ENCODE data around the gene TRPC4AP. TPM values are rescaled to one million over a fixed set of nuclear protein-coding genes. Genes with fewer than 3 reads are reported as not detected.

Gene TRPC4AP
- total and polyA plus RNA-seq, 2 of the 8 experiments (the other 6 are each of a cell fraction or from before 2014, with no cell fraction given): 73.1 to 74.8 TPM

- peaks cover 1 to 3% of the 10 kb centered on the region in 2 experiments for H4K20me1 ChIP-seq (replicated peaks in 1 of 2; ENCODE audit: control insufficient read depth in 1 of 2, insufficient read depth in 2 of 2, low read length in 2 of 2)
- H2AK5ac ChIP-seq (ENCODE audit: low read depth, low read length): no peak overlapping the region
- no peak overlapping the region for H3K9ac ChIP-seq (replicated peaks in 1 of 4; ENCODE audit: extremely low read depth in 1 of 4, low read depth in 3 of 4, low read length in 3 of 4)
- no peak overlapping the region for H3K56ac ChIP-seq (replicated peaks; ENCODE audit: insufficient read length, low read depth, low read length)
- ChIA-PET CTCF (ENCODE audit: partially characterized antibody) (no interaction called here), POLR2A (ENCODE audit: partially characterized antibody) (interaction anchor here (1.0 kb wide), 1 partner anchor 1196 kb away, joined by 3 read pairs; no protein-coding TSS in a partner anchor)
- 95 to 98% methylated on average over 9 to 14 of the region's 14 CpGs for WGBS, 2 experiments (ENCODE audit: extremely low coverage in 1 of 2, insufficient coverage in 1 of 2, insufficient read length in 1 of 2, insufficient replicate concordance in 2 of 2, low coverage in 1 of 2, low lambda C conversion rate in 2 of 2, missing lambda C conversion rate in 1 of 2)
- H2BK20ac ChIP-seq (ENCODE audit: low read length): no peak overlapping the region
- H3K23ac ChIP-seq (ENCODE audit: insufficient read length): no peak overlapping the region
- no peaks in the 10 kb centered on the region for H3K27me3 ChIP-seq (replicated peaks in 1 of 4; ENCODE audit: control insufficient read depth in 3 of 4, extremely low read depth in 1 of 4, insufficient read depth in 3 of 4, low read length in 3 of 4)
- no peak for FAIRE-seq
- no peak overlapping the region for H3K18ac ChIP-seq (ENCODE audit: extremely low read depth, low read length)
- no peak overlapping the region for H2BK15ac ChIP-seq (ENCODE audit: low read length)
- H4K8ac ChIP-seq (ENCODE audit: extremely low read depth, insufficient read depth, low read length): no peak overlapping the region
- no peak overlapping the region for H2BK120ac ChIP-seq (replicated peaks; ENCODE audit: low read depth, low read length)
- no peaks in the 10 kb centered on the region for H3K23me2 ChIP-seq (ENCODE audit: low read depth, low read length)
- H3K79me1 ChIP-seq (ENCODE audit: low read depth, low read length): peaks cover 3% of the 10 kb centered on the region
- H3K4me1 ChIP-seq (replicated peaks in 1 of 4; ENCODE audit: control insufficient read depth in 3 of 4, insufficient read depth in 4 of 4, low read length in 3 of 4): no peaks in the 10 kb centered on the region
- no peak overlapping the region for H3K4me3 ChIP-seq (ENCODE audit: extremely low read depth in 1 of 4, insufficient read depth in 2 of 4, low read depth in 3 of 4, low read length in 4 of 4)
- H4K91ac ChIP-seq (replicated peaks; ENCODE audit: insufficient read length, low read length): no peak overlapping the region
- no peak overlapping the region for H2AFZ ChIP-seq (ENCODE audit: low read length)
- H3K79me2 ChIP-seq (ENCODE audit: control insufficient read depth in 1 of 2, insufficient read depth in 2 of 2, low read length in 2 of 2): peaks cover 0 to 49% of the 10 kb centered on the region in 2 experiments; a peak in 2 of 4 replicates
- H2BK12ac ChIP-seq (ENCODE audit: low read depth, low read length): no peak overlapping the region
- H3K4ac ChIP-seq (replicated peaks; ENCODE audit: insufficient read length, low read depth, low read length): no peak overlapping the region
- H3K36me3 ChIP-seq (ENCODE audit: control insufficient read depth in 2 of 4, insufficient read depth in 4 of 4, low read length in 3 of 4): peaks cover 0 to 2% (median 0%) of the 10 kb centered on the region in 4 experiments; a peak in 2 of 8 replicates
- H2BK5ac ChIP-seq (ENCODE audit: low read depth, low read length): no peak overlapping the region
- no peak overlapping the region for H3K4me2 ChIP-seq (ENCODE audit: insufficient read depth in 1 of 2, low read depth in 2 of 2, low read length in 2 of 2)
- TF ChIP-seq CTCF (IDR thresholded peaks at IDR 0.05; ENCODE audit: control extremely low read depth in 1 of 3, insufficient read depth in 1 of 3, low read depth in 1 of 3, low read length in 3 of 3): no peak
- no peak for TF ChIP-seq NRF1 (IDR thresholded peaks at IDR 0.05; ENCODE audit: low read depth, low read length)
- no peak for TF ChIP-seq HDAC6 (IDR thresholded peaks at IDR 0.05; ENCODE audit: low read depth, low read length)
- no peak for TF ChIP-seq POLR2A (IDR thresholded peaks at IDR 0.05; ENCODE audit: control extremely low read depth in 1 of 2, low read depth in 2 of 2, low read length in 2 of 2)
- no peak for TF ChIP-seq CBX5 (IDR thresholded peaks at IDR 0.05; ENCODE audit: low read depth, low read length)
- TF ChIP-seq GTF2F1 (IDR thresholded peaks at IDR 0.05; ENCODE audit: borderline replicate concordance, low read depth, low read length): no peak
- TF ChIP-seq SRF (IDR thresholded peaks at IDR 0.05; ENCODE audit: low read depth, low read length): no peak
- TF ChIP-seq PHF8 (conservative IDR thresholded peaks at IDR 0.05; ENCODE audit: low read depth, low read length): no peak
- TF ChIP-seq TEAD4 (IDR thresholded peaks at IDR 0.05; ENCODE audit: low read depth, low read length): no peak
- TF ChIP-seq SP1 (IDR thresholded peaks at IDR 0.05; ENCODE audit: low read depth, low read length): no peak
- H3K9me3 ChIP-seq (ENCODE audit: insufficient read depth in 2 of 2, low read depth in 1 of 2, low read length in 1 of 2): no peaks in the 10 kb centered on the region
- no peak for DNase-seq (ENCODE audit: low read depth in 1 of 2, low spot score in 2 of 2)
- no peak overlapping the region for H3K27ac ChIP-seq (ENCODE audit: low read depth, low read length)
- H4K5ac ChIP-seq (ENCODE audit: insufficient read length, low read depth, low read length): no peak overlapping the region
- no peak overlapping the region for H3K14ac ChIP-seq (ENCODE audit: insufficient read length)
These were observed 33.0 kb downstream of the TRPC4AP start for GRCh38 chr20:35059612-35060011.

Measured in H1 (cell line).